Peyer's patch (tissue), 4 donors: Measurements from ENCODE around the gene TDRD10. TPM values are rescaled to one million over a fixed set of nuclear protein-coding genes. Genes with fewer than 3 reads are reported as not detected.
A peak's percentile ranks its signal among the peaks of the same experiment; 100 is the strongest.

Source experiments
- DNase-seq, 3 donors: peaks; one replicate each; pipeline ENCODE4 v3.0.0-alpha.2; 2017 to 2019
- H3K27ac ChIP-seq, 4 donors: fragments of 200-600 bp; sonication (generic); one replicate each; pipeline ENCODE4 v1.5.1; 2016 to 2019
- H3K27me3 ChIP-seq, 2 donors: fragments of 200-600 bp; sonication (generic); one replicate each; pipeline ENCODE4 v1.5.1; 2019
- H3K36me3 ChIP-seq, 3 donors: fragments of 200-600 bp; sonication (generic); one replicate each; pipeline ENCODE4 v1.5.1; 2016 to 2019
- H3K4me1 ChIP-seq, 4 donors: fragments of 200-600 bp; sonication (generic); one replicate each; pipeline ENCODE4 v1.5.1; 2016 to 2019
- H3K4me3 ChIP-seq, 4 donors: fragments of 200-600 bp; sonication (generic); 1 replicate in 3 of 4; 2 replicates in 1 of 4; pipeline ENCODE4 v1.5.1; 2016 to 2019; ENCODE audit warnings: mild to moderate bottlenecking in 1 of 4
- H3K9me3 ChIP-seq, 4 donors: fragments of 200-600 bp; sonication (generic); one replicate each; pipeline ENCODE4 v1.5.1; 2016 to 2019; ENCODE audit warnings: mild to moderate bottlenecking in 1 of 4
- CTCF ChIP-seq, 6 experiments: fragments of 450-650 bp in 4 of 6; fragments of 200-600 bp in 2 of 6; sonication (generic) in 1 of 6; IDR thresholded peaks; one replicate each; pipeline ENCODE4 v1.5.1; 2017 to 2019; ENCODE audit warnings: antibody characterized with exemption in 6 of 6, mild to moderate bottlenecking in 3 of 6, moderate library complexity in 1 of 6
- POLR2A ChIP-seq, 2 donors: fragments of 450-650 bp; IDR thresholded peaks; one replicate each; pipeline ENCODE4 v1.5.1; 2017; ENCODE audit warnings: antibody characterized with exemption in 2 of 2, mild to moderate bottlenecking in 2 of 2, moderate library complexity in 2 of 2
- total RNA-seq, 4 donors: library from RNA; depleted of rRNA; stranded (reverse); fragments of >200 nt; gene quantifications; one replicate each; pipeline ENCODE4 v1.1.0, GENCODE V29; 2016

Gene TDRD10
- total RNA-seq, 4 donors from 2014 or later: 0.53 to 3.5 (median 1.6) TPM; not detected in 1

- DNase-seq: no peak
- H3K27ac ChIP-seq: no peak overlapping the region
- TF ChIP-seq POLR2A (IDR thresholded peaks at IDR 0.05) (no peak), CTCF (IDR thresholded peaks at IDR 0.05) (no peak)
Observed at GRCh38 chr1:154489695-154490274, 12.2 kb upstream of the TDRD10 start.

GRCh38 chr1:154490317-154490716 lies 11.7 kb upstream of the TDRD10 start:
- no peaks in the 10 kb centered on the region for H3K36me3 ChIP-seq
- H3K9me3 ChIP-seq: no peaks in the 10 kb centered on the region
- H3K4me1 ChIP-seq: peaks cover 0 to 10% (median 3%) of the 10 kb centered on the region in 4 donors
- H3K4me3 ChIP-seq: no peak overlapping the region
- TF ChIP-seq CTCF (IDR thresholded peaks at IDR 0.05) (no peak), POLR2A (IDR thresholded peaks at IDR 0.05) (no peak)
- no peaks in the 10 kb centered on the region for H3K27me3 ChIP-seq
- H3K27ac ChIP-seq: no peak overlapping the region
- no peak for DNase-seq

More at GRCh38 chr1:154489695-154490274, 12.2 kb upstream of the TDRD10 start:
- H3K9me3 ChIP-seq: no peaks in the 10 kb centered on the region
- no peaks in the 10 kb centered on the region for H3K36me3 ChIP-seq
- peaks cover 0 to 10% (median 3%) of the 10 kb centered on the region in 4 donors for H3K4me1 ChIP-seq
- no peak overlapping the region for H3K4me3 ChIP-seq
- H3K27me3 ChIP-seq: no peaks in the 10 kb centered on the region

GRCh38 chr1:154492115-154492514 lies 9.9 kb upstream of the TDRD10 start:
- no peak overlapping the region for H3K4me3 ChIP-seq
- peaks cover 0 to 10% (median 3%) of the 10 kb centered on the region in 4 donors for H3K4me1 ChIP-seq
- no peaks in the 10 kb centered on the region for H3K36me3 ChIP-seq
- H3K9me3 ChIP-seq: no peaks in the 10 kb centered on the region
- TF ChIP-seq CTCF (IDR thresholded peaks at IDR 0.05): no peak
- TF ChIP-seq POLR2A (IDR thresholded peaks at IDR 0.05): no peak
- H3K27ac ChIP-seq: peak overlapping the region in 3 of 4 donors; percentile 12 to 49 (median 20)
- H3K27me3 ChIP-seq: no peaks in the 10 kb centered on the region
- DNase-seq: no peak

GRCh38 chr1:154493276-154493675 lies 8.7 kb upstream of the TDRD10 start:
- Histone ChIP-seq H3K4me3 (no peak overlapping the region), H3K9me3 (no peaks in the 10 kb centered on the region), H3K36me3 (no peaks in the 10 kb centered on the region), H3K4me1 (peaks cover 0 to 10% (median 3%) of the 10 kb centered on the region in 4 donors), H3K27me3 (no peaks in the 10 kb centered on the region), H3K27ac (peak overlapping the region in 3 of 4 donors; percentile 35 to 49 (median 41))
- peak in 2 of 3 donors; percentile 64 to 69 for DNase-seq
- TF ChIP-seq CTCF (IDR thresholded peaks at IDR 0.05) (no peak), POLR2A (IDR thresholded peaks at IDR 0.05) (no peak)

- no peaks in the 10 kb centered on the region for H3K9me3 ChIP-seq
- H3K4me1 ChIP-seq: peaks cover 0 to 10% (median 3%) of the 10 kb centered on the region in 4 donors
- H3K4me3 ChIP-seq: no peak overlapping the region
- H3K27ac ChIP-seq: no peak overlapping the region
- TF ChIP-seq CTCF (IDR thresholded peaks at IDR 0.05): no peak
- TF ChIP-seq POLR2A (IDR thresholded peaks at IDR 0.05): no peak
- H3K27me3 ChIP-seq: no peaks in the 10 kb centered on the region
- H3K36me3 ChIP-seq: no peaks in the 10 kb centered on the region
- no peak for DNase-seq
Observed at GRCh38 chr1:154495496-154496273, 6.3 kb upstream of the TDRD10 start.
